ENCODE measurements around the gene BTNL9. TPM values are rescaled to one million over a fixed set of nuclear protein-coding genes. Genes with fewer than 3 reads are reported as not detected.

BTNL9 gene
- polyA plus RNA-seq, 1 of the 3 experiments (the other 2 are of a cell fraction): not detected

DNA sequence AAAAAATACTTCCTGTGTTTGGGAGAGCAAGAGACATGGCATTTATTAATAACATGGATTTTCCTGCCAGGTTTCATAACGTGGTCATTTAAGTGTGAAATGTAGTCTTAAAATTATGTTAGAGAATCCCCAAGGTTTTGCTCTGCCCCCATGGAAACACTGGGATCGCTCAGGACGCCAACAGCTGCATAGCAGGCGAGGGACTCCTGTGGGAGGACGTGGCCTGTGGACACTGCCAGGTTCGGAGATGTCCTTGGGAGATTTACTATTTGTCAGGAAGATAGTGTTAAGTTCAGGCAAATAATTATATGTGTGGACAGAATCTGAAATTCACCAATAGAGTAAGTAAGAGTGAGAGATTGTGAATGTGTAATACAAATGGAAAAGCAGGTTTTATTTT, 977 bp downstream of the BTNL9 start:
- TF ChIP-seq, protein P1, sequence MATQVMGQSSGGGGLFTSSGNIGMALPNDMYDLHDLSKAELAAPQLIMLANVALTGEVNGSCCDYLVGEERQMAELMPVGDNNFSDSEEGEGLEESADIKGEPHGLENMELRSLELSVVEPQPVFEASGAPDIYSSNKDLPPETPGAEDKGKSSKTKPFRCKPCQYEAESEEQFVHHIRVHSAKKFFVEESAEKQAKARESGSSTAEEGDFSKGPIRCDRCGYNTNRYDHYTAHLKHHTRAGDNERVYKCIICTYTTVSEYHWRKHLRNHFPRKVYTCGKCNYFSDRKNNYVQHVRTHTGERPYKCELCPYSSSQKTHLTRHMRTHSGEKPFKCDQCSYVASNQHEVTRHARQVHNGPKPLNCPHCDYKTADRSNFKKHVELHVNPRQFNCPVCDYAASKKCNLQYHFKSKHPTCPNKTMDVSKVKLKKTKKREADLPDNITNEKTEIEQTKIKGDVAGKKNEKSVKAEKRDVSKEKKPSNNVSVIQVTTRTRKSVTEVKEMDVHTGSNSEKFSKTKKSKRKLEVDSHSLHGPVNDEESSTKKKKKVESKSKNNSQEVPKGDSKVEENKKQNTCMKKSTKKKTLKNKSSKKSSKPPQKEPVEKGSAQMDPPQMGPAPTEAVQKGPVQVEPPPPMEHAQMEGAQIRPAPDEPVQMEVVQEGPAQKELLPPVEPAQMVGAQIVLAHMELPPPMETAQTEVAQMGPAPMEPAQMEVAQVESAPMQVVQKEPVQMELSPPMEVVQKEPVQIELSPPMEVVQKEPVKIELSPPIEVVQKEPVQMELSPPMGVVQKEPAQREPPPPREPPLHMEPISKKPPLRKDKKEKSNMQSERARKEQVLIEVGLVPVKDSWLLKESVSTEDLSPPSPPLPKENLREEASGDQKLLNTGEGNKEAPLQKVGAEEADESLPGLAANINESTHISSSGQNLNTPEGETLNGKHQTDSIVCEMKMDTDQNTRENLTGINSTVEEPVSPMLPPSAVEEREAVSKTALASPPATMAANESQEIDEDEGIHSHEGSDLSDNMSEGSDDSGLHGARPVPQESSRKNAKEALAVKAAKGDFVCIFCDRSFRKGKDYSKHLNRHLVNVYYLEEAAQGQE (IDR thresholded peaks at IDR 0.05; ENCODE audit: low read depth, low read length): no peak
- TF ChIP-seq POLR2AphosphoS5 (IDR thresholded peaks at IDR 0.05; ENCODE audit: low read depth, low read length) (no peak), RXRA (IDR thresholded peaks at IDR 0.05; ENCODE audit: borderline replicate concordance, low read depth) (no peak), GATA2 (CRISPR knock-in tag; IDR thresholded peaks at IDR 0.05) (no peak), FOSL2 (IDR thresholded peaks at IDR 0.05; ENCODE audit: borderline replicate concordance, low read depth) (no peak), FOXM1 (IDR thresholded peaks at IDR 0.05; ENCODE audit: low read depth) (no peak)
- TF ChIP-seq, protein P2, sequence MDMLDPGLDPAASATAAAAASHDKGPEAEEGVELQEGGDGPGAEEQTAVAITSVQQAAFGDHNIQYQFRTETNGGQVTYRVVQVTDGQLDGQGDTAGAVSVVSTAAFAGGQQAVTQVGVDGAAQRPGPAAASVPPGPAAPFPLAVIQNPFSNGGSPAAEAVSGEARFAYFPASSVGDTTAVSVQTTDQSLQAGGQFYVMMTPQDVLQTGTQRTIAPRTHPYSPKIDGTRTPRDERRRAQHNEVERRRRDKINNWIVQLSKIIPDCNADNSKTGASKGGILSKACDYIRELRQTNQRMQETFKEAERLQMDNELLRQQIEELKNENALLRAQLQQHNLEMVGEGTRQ (IDR thresholded peaks at IDR 0.05; ENCODE audit: borderline replicate concordance, low read depth, low read length): no peak
- H3K4me3 ChIP-seq (ENCODE audit: low read depth in 2 of 2, low read length in 1 of 2): no peak overlapping the region

DNA sequence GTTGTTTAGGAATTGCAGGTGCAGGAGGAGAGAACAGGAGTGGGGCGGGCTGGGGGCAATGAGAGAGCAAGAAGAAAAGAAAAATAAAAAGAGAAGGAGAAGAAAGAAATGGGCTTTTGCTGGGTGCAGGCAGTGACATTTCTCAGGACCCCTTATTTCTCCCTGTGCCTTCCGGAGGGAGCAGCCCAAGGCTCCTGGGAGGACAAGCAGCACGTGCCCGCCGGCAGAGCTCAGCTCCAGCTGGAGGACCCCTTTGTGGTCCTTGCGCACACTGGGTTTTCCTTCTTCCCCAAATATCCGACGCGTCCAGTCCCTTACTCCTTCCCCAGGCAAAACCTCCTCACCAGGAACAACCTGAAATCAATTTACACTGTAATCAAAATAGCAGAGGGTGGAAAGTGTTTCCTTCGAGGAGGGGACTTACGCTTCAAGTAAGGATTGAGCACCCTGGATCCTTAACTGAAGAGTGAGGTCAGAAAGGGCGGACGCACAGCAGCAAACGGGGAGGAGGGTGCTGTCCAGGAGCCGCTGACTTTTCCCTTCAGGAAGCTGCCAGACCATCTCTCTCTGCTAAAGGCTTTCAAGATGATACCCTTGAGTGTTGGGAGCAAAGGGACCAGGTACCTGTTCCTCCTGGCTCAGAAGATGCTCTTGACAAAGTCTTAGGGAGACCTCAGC, 2.1 kb downstream of the BTNL9 start:
- DNase-seq: no peak
- Histone ChIP-seq H3K4me3 (ENCODE audit: low read depth in 2 of 2, low read length in 1 of 2) (no peak overlapping the region), H3F3A (replicated peaks; ENCODE audit: insufficient read depth) (no peaks in the 10 kb centered on the region), H3K9me3 (no peaks in the 10 kb centered on the region), H4K20me1 (ENCODE audit: insufficient read depth) (no peaks in the 10 kb centered on the region), H3K4me2 (no peak overlapping the region), H3K4me1 (ENCODE audit: control insufficient read depth in 1 of 2, insufficient read depth in 2 of 2, low read depth in 1 of 2, low read length in 1 of 2) (no peaks in the 10 kb centered on the region), H3K9me2 (no peaks in the 10 kb centered on the region), H3K27me3 (ENCODE audit: insufficient read depth) (peaks cover 60% of the 10 kb centered on the region), H3K27ac (ENCODE audit: low read depth in 2 of 2, low read length in 1 of 2) (no peak overlapping the region), H3K36me3 (replicated peaks in 1 of 2; ENCODE audit: control insufficient read depth in 1 of 2, insufficient read depth in 2 of 2, low read length in 1 of 2) (no peaks in the 10 kb centered on the region), H3K9ac (no peak overlapping the region), H3K79me2 (ENCODE audit: insufficient read depth) (no peaks in the 10 kb centered on the region), H2AFZ (ENCODE audit: low read depth) (no peak overlapping the region)
- CTCF ChIA-PET: interaction anchor here (1.4 kb wide), 1 partner anchor 9 kb away, joined by 3 read pairs; no protein-coding TSS in a partner anchor
- 21% methylated on average over 15 of the region's 15 CpGs for WGBS (ENCODE audit: low lambda C conversion rate)
- POLR2A ChIA-PET: no interaction called here
- TF ChIP-seq TCF12 (IDR thresholded peaks at IDR 0.05) (no peak), JUND (IDR thresholded peaks at IDR 0.05) (no peak), GABPA (IDR thresholded peaks at IDR 0.05; ENCODE audit: low read depth) (no peak), GATA2 (CRISPR knock-in tag; IDR thresholded peaks at IDR 0.05) (no peak), RFX5 (IDR thresholded peaks at IDR 0.05; ENCODE audit: low read length) (no peak), FOXM1 (IDR thresholded peaks at IDR 0.05; ENCODE audit: low read depth) (no peak)
- TF ChIP-seq, protein P3, sequence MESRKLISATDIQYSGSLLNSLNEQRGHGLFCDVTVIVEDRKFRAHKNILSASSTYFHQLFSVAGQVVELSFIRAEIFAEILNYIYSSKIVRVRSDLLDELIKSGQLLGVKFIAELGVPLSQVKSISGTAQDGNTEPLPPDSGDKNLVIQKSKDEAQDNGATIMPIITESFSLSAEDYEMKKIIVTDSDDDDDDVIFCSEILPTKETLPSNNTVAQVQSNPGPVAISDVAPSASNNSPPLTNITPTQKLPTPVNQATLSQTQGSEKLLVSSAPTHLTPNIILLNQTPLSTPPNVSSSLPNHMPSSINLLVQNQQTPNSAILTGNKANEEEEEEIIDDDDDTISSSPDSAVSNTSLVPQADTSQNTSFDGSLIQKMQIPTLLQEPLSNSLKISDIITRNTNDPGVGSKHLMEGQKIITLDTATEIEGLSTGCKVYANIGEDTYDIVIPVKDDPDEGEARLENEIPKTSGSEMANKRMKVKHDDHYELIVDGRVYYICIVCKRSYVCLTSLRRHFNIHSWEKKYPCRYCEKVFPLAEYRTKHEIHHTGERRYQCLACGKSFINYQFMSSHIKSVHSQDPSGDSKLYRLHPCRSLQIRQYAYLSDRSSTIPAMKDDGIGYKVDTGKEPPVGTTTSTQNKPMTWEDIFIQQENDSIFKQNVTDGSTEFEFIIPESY (IDR thresholded peaks at IDR 0.05; ENCODE audit: borderline replicate concordance, low read depth): no peak
- TF ChIP-seq, protein P1 (IDR thresholded peaks at IDR 0.05; ENCODE audit: low read depth, low read length): no peak
- TF ChIP-seq, protein P4, sequence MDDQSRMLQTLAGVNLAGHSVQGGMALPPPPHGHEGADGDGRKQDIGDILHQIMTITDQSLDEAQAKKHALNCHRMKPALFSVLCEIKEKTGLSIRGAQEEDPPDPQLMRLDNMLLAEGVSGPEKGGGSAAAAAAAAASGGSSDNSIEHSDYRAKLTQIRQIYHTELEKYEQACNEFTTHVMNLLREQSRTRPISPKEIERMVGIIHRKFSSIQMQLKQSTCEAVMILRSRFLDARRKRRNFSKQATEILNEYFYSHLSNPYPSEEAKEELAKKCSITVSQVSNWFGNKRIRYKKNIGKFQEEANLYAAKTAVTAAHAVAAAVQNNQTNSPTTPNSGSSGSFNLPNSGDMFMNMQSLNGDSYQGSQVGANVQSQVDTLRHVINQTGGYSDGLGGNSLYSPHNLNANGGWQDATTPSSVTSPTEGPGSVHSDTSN (IDR thresholded peaks at IDR 0.05): no peak

More for the DNA sequence above, 977 bp downstream of the BTNL9 start:
- Histone ChIP-seq H3K9me2 (no peaks in the 10 kb centered on the region), H3K27ac (ENCODE audit: low read depth in 2 of 2, low read length in 1 of 2) (no peak overlapping the region), H3K79me2 (ENCODE audit: insufficient read depth) (no peaks in the 10 kb centered on the region), H3K9ac (no peak overlapping the region), H4K20me1 (ENCODE audit: insufficient read depth) (no peaks in the 10 kb centered on the region), H2AFZ (ENCODE audit: low read depth) (no peak overlapping the region), H3K4me1 (ENCODE audit: control insufficient read depth in 1 of 2, insufficient read depth in 2 of 2, low read depth in 1 of 2, low read length in 1 of 2) (no peaks in the 10 kb centered on the region), H3K4me2 (no peak overlapping the region), H3F3A (replicated peaks; ENCODE audit: insufficient read depth) (no peaks in the 10 kb centered on the region), H3K36me3 (replicated peaks in 1 of 2; ENCODE audit: control insufficient read depth in 1 of 2, insufficient read depth in 2 of 2, low read length in 1 of 2) (no peaks in the 10 kb centered on the region), H3K9me3 (no peaks in the 10 kb centered on the region), H3K27me3 (ENCODE audit: insufficient read depth) (peaks cover 62% of the 10 kb centered on the region)
- no peak for DNase-seq
- CTCF ChIA-PET: interaction anchor here (0.6 kb wide), 1 partner anchor 97 kb away, joined by 3 read pairs; no protein-coding TSS in a partner anchor
- POLR2A ChIA-PET: no interaction called here
- WGBS (ENCODE audit: low lambda C conversion rate): 4% methylated on average over 6 of the region's 6 CpGs

Data from SK-N-SH (cell line).